IMR-90 (cell line): ENCODE data around the gene METTL2B.
"Not testable (repeated sequence)": the region's sequence is repeated elsewhere in the genome, so short reads cannot be mapped to it uniquely, and the experiment has no call there.

Experiments
- BHLHE40 ChIP-seq: fragments of 150-350 bp; IDR thresholded peaks from 2 replicates; pipeline ENCODE4 v1.6.1; 2016; ENCODE audit warnings: mild to moderate bottlenecking, low read depth, low read length
- CEBPB ChIP-seq: IDR thresholded peaks from 2 replicates; pipeline ENCODE4 v1.6.1; 2012; ENCODE audit warnings: low read depth, low read length, improper control_type of control experiment
- ELK1 ChIP-seq: fragments of 150-350 bp; IDR thresholded peaks from 2 replicates; pipeline ENCODE4 v1.6.1; 2016; ENCODE audit warnings: low read depth, mild to moderate bottlenecking, low read length, moderate library complexity, borderline replicate concordance
- MAZ ChIP-seq: IDR thresholded peaks from 2 replicates; pipeline ENCODE4 v1.6.1; 2012; ENCODE audit warnings: low read depth, mild to moderate bottlenecking, low read length, improper control_type of control experiment, moderate library complexity, borderline replicate concordance
- POLR2A ChIP-seq: IDR thresholded peaks from 2 replicates; pipeline ENCODE4 v1.6.1; 2012; ENCODE audit warnings: mild to moderate bottlenecking, low read depth, low read length
- RAD21 ChIP-seq: IDR thresholded peaks from 2 replicates; pipeline ENCODE4 v1.6.1; 2012; ENCODE audit warnings: low read length, improper control_type of control experiment
- RFX5 ChIP-seq: IDR thresholded peaks from 2 replicates; pipeline ENCODE4 v1.8.0; 2012; ENCODE audit warnings: low read depth, mild to moderate bottlenecking, low read length, moderate library complexity
- TF ChIP-seq, protein P1 (sequence below): conservative IDR thresholded peaks from 2 replicates; pipeline ENCODE4 v1.5.1; 2012; ENCODE audit warnings: mild to moderate bottlenecking, low read depth, low read length, improper control_type of control experiment
- TF ChIP-seq, protein P2 (sequence below): fragments of 150-350 bp; IDR thresholded peaks from 2 replicates; pipeline ENCODE4 v1.6.1; 2017; ENCODE audit warnings: mild to moderate bottlenecking, antibody characterized with exemption, low read length, low read depth

DNA sequence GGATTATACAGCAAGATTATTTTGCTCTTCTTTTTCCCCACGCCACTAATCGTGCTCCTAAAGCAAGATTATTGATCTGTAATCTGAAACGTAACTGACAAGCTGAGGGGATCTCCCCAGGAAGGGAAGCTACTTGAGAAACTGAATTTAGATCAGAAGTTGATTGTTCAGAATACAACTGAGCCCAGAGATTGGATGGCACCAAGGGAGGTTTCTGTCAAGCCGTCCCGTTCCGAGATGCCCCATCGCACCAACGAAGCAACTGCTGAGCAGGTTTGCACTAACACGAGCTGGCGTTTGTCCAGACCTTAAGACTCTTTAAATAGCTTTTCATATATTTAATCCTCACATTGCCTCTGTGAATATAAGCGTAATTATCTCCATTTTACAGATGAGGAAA lies 35.1 kb downstream of the METTL2B start:
- TF ChIP-seq RAD21, MAZ, RFX5, ELK1, POLR2A, CEBPB, BHLHE40: not testable (repeated sequence)
- TF ChIP-seq, protein P1, sequence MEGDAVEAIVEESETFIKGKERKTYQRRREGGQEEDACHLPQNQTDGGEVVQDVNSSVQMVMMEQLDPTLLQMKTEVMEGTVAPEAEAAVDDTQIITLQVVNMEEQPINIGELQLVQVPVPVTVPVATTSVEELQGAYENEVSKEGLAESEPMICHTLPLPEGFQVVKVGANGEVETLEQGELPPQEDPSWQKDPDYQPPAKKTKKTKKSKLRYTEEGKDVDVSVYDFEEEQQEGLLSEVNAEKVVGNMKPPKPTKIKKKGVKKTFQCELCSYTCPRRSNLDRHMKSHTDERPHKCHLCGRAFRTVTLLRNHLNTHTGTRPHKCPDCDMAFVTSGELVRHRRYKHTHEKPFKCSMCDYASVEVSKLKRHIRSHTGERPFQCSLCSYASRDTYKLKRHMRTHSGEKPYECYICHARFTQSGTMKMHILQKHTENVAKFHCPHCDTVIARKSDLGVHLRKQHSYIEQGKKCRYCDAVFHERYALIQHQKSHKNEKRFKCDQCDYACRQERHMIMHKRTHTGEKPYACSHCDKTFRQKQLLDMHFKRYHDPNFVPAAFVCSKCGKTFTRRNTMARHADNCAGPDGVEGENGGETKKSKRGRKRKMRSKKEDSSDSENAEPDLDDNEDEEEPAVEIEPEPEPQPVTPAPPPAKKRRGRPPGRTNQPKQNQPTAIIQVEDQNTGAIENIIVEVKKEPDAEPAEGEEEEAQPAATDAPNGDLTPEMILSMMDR: not testable (repeated sequence)
- TF ChIP-seq, protein P2, sequence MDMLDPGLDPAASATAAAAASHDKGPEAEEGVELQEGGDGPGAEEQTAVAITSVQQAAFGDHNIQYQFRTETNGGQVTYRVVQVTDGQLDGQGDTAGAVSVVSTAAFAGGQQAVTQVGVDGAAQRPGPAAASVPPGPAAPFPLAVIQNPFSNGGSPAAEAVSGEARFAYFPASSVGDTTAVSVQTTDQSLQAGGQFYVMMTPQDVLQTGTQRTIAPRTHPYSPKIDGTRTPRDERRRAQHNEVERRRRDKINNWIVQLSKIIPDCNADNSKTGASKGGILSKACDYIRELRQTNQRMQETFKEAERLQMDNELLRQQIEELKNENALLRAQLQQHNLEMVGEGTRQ: not testable (repeated sequence)
